ENCODE measurements around the gene ZBTB7C. TPM values are rescaled to one million over a fixed set of nuclear protein-coding genes. Genes with fewer than 3 reads are reported as not detected.

The ZBTB7C gene
- polyA plus RNA-seq, 1 donor (not counting 4 experiments of a cell fraction or from before 2014, with no cell fraction given), result 0.58 TPM

- H3K9ac ChIP-seq (ENCODE audit: control insufficient read depth, extremely low read depth, insufficient read depth, low read length), result no peak overlapping the region
- no peaks in the 10 kb centered on the region for H4K20me1 ChIP-seq (ENCODE audit: control insufficient read depth, extremely low read depth, insufficient read depth, low read length)
- H3K4me1 ChIP-seq (ENCODE audit: control insufficient read depth, extremely low read depth, insufficient read depth, low read length), result no peaks in the 10 kb centered on the region
- TF ChIP-seq EZH2 (IDR thresholded peaks at IDR 0.05; ENCODE audit: low read length), result no peak
- TF ChIP-seq, protein P1, sequence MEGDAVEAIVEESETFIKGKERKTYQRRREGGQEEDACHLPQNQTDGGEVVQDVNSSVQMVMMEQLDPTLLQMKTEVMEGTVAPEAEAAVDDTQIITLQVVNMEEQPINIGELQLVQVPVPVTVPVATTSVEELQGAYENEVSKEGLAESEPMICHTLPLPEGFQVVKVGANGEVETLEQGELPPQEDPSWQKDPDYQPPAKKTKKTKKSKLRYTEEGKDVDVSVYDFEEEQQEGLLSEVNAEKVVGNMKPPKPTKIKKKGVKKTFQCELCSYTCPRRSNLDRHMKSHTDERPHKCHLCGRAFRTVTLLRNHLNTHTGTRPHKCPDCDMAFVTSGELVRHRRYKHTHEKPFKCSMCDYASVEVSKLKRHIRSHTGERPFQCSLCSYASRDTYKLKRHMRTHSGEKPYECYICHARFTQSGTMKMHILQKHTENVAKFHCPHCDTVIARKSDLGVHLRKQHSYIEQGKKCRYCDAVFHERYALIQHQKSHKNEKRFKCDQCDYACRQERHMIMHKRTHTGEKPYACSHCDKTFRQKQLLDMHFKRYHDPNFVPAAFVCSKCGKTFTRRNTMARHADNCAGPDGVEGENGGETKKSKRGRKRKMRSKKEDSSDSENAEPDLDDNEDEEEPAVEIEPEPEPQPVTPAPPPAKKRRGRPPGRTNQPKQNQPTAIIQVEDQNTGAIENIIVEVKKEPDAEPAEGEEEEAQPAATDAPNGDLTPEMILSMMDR (optimal IDR thresholded peaks at IDR 0.05 in 1 of 3, IDR thresholded peaks at IDR 0.05 in 1 of 3, conservative IDR thresholded peaks at IDR 0.05 in 1 of 3; ENCODE audit: extremely low read depth in 1 of 3, insufficient read depth in 2 of 3, low read length in 3 of 3), result peak; percentile 96 to 98 (median 97)
- H3K4me3 ChIP-seq (ENCODE audit: control insufficient read depth in 2 of 3, extremely low read depth in 1 of 3, insufficient read depth in 2 of 3, low read depth in 1 of 3, low read length in 3 of 3), result no peak overlapping the region
- peaks cover 16% of the 10 kb centered on the region for H3K27me3 ChIP-seq (ENCODE audit: control insufficient read depth, extremely low read depth, insufficient read depth, low read length)
- no peaks in the 10 kb centered on the region for H3K9me3 ChIP-seq (ENCODE audit: control insufficient read depth, low read depth, low read length)
- no peak overlapping the region for H2AFZ ChIP-seq (ENCODE audit: control insufficient read depth, low read length)
- FAIRE-seq (peak; percentile 97), DNase-seq (ENCODE audit: low read depth, low spot score) (no peak)
- H3K36me3 ChIP-seq (ENCODE audit: control insufficient read depth in 2 of 2, extremely low read depth in 1 of 2, insufficient read depth in 2 of 2, low read length in 2 of 2), result no peaks in the 10 kb centered on the region
- no peaks in the 10 kb centered on the region for H3K9me1 ChIP-seq (ENCODE audit: control insufficient read depth, extremely low read depth, insufficient read depth, low read length)
- no peak overlapping the region for H3K27ac ChIP-seq (ENCODE audit: control insufficient read depth, insufficient read depth, low read length)
- no peaks in the 10 kb centered on the region for H3K79me2 ChIP-seq (ENCODE audit: control insufficient read depth, insufficient read depth, low read length)
- dilution Hi-C loops (cut with MboI; ENCODE audit: extremely low pct_ligation_motif_present, low sequenced_read_pairs), result loop anchor here (25.0 kb wide), 1 partner anchor 208 kb away; no protein-coding TSS in a partner anchor
- no peak overlapping the region for H3K4me2 ChIP-seq (ENCODE audit: control insufficient read depth, extremely low read depth, insufficient read depth, low read depth, low read length)
Measured at GRCh38 chr18:48445540-48445939, 36.4 kb upstream of the ZBTB7C start.

GRCh38 chr18:48442761-48443160, 33.6 kb upstream of the ZBTB7C start:
- Histone ChIP-seq H4K20me1 (ENCODE audit: control insufficient read depth, extremely low read depth, insufficient read depth, low read length) (no peaks in the 10 kb centered on the region), H3K9ac (ENCODE audit: control insufficient read depth, extremely low read depth, insufficient read depth, low read length) (no peak overlapping the region), H3K4me3 (ENCODE audit: control insufficient read depth in 2 of 3, extremely low read depth in 1 of 3, insufficient read depth in 2 of 3, low read depth in 1 of 3, low read length in 3 of 3) (no peak overlapping the region), H3K27ac (ENCODE audit: control insufficient read depth, insufficient read depth, low read length) (no peak overlapping the region), H3K9me1 (ENCODE audit: control insufficient read depth, extremely low read depth, insufficient read depth, low read length) (no peaks in the 10 kb centered on the region), H3K36me3 (ENCODE audit: control insufficient read depth in 2 of 2, extremely low read depth in 1 of 2, insufficient read depth in 2 of 2, low read length in 2 of 2) (no peaks in the 10 kb centered on the region), H3K4me2 (ENCODE audit: control insufficient read depth, extremely low read depth, insufficient read depth, low read depth, low read length) (no peak overlapping the region), H2AFZ (ENCODE audit: control insufficient read depth, low read length) (no peak overlapping the region), H3K4me1 (ENCODE audit: control insufficient read depth, extremely low read depth, insufficient read depth, low read length) (no peaks in the 10 kb centered on the region), H3K27me3 (ENCODE audit: control insufficient read depth, extremely low read depth, insufficient read depth, low read length) (peaks cover 32% of the 10 kb centered on the region), H3K79me2 (ENCODE audit: control insufficient read depth, insufficient read depth, low read length) (no peaks in the 10 kb centered on the region), H3K9me3 (ENCODE audit: control insufficient read depth, low read depth, low read length) (no peaks in the 10 kb centered on the region)
- dilution Hi-C loops (cut with MboI; ENCODE audit: extremely low pct_ligation_motif_present, low sequenced_read_pairs), result loop anchor here (25.0 kb wide), 1 partner anchor 205 kb away; no protein-coding TSS in a partner anchor
- DNase-seq (ENCODE audit: low read depth, low spot score) (no peak), FAIRE-seq (no peak)
- no peak for TF ChIP-seq EZH2 (IDR thresholded peaks at IDR 0.05; ENCODE audit: low read length)
- TF ChIP-seq, protein P1 (optimal IDR thresholded peaks at IDR 0.05 in 1 of 3, IDR thresholded peaks at IDR 0.05 in 1 of 3, conservative IDR thresholded peaks at IDR 0.05 in 1 of 3; ENCODE audit: extremely low read depth in 1 of 3, insufficient read depth in 2 of 3, low read length in 3 of 3), result no peak
